WERI-Rb-1 (cell line): ENCODE measurements around the gene BPIFB2.

Experiments
- DNase-seq: peaks from one replicate; pipeline ENCODE4 v3.0.0-alpha.2; 2020
- H3K27ac ChIP-seq: fragments of 250-450 bp; sonication (Bioruptor Pico); 2 replicates; pipeline ENCODE4 v1.5.1; 2020; ENCODE audit warnings: mild to moderate bottlenecking, moderate library complexity
- H3K27me3 ChIP-seq: fragments of 250-450 bp; sonication (Bioruptor Pico); 2 replicates; pipeline ENCODE4 v1.5.1; 2021; ENCODE audit warnings: mild to moderate bottlenecking, low read depth, moderate library complexity; ENCODE audit not compliant: insufficient read depth, severe bottlenecking
- H3K36me3 ChIP-seq: fragments of 250-450 bp; sonication (Bioruptor Pico); 2 replicates; pipeline ENCODE4 v1.5.1; 2020; ENCODE audit warnings: mild to moderate bottlenecking, moderate library complexity
- H3K4me3 ChIP-seq: 2 replicates; pipeline ENCODE4 v1.5.1; 2011; ENCODE audit warnings: low read depth, mild to moderate bottlenecking, control low read depth, low read length
- H3K9me3 ChIP-seq: fragments of 250-450 bp; sonication (Bioruptor Pico); 2 replicates; pipeline ENCODE4 v1.5.1; 2021; ENCODE audit warnings: mild to moderate bottlenecking, moderate library complexity; ENCODE audit not compliant: severe bottlenecking
- TF ChIP-seq, protein P1 (sequence below): IDR thresholded peaks from 2 replicates; pipeline ENCODE4 v1.5.1; 2011; ENCODE audit warnings: low read depth, mild to moderate bottlenecking, control low read depth, inconsistent platforms, low read length

Gene BPIFB2

DNA sequence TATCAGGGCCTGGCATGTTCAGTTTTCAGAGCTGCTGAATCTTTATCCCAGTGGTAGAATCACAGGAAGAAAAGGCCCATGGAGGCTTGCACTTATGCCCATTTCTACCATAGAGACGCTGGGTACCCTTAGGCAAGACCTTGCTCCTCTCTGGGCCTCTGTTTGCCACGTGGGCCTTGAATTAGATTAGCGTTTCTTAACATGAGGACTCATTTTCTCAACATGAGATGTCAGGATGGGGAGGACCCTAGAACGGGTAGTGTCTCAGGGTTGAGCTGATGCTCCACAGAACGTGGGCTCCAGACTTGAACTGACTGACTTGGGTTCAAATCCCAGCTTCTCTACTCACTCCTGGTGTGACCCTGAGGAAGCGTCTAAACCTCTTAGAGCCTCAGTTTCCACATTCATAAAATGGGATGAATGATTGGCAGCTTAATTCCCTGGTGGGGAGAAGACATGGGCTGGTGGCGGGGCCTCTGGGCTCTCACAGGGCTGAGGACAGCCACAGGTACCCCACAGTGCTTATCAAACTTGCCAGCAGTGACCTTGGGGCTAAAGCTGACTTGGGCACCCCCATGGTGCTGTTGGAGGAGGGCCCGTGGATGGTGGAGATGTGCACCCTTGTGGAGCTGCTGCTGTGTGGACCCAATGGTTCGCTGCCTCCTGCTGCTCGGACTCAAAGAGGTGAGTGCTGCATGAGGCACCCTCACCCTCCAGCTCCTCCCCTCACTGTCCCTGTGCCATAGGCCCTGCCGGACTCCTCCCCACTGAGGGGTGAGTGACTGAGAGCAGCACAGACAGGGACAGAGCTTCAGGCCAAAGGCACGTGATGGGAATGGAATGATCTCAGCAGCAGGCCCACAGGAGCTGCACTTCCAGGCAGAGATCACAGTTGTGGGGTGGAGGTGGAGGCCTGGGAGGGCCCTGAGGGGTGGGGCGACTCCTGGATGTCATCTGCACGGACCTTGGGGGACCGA, 31.5 kb upstream of the BPIFB2 start:
- no peak overlapping the region for H3K4me3 ChIP-seq
- peak overlapping the region; percentile 15 for H3K27ac ChIP-seq
- H3K9me3 ChIP-seq, result peaks cover 13% of the 10 kb centered on the region
- no peaks in the 10 kb centered on the region for H3K36me3 ChIP-seq
- DNase-seq, result no peak
- TF ChIP-seq, protein P1, sequence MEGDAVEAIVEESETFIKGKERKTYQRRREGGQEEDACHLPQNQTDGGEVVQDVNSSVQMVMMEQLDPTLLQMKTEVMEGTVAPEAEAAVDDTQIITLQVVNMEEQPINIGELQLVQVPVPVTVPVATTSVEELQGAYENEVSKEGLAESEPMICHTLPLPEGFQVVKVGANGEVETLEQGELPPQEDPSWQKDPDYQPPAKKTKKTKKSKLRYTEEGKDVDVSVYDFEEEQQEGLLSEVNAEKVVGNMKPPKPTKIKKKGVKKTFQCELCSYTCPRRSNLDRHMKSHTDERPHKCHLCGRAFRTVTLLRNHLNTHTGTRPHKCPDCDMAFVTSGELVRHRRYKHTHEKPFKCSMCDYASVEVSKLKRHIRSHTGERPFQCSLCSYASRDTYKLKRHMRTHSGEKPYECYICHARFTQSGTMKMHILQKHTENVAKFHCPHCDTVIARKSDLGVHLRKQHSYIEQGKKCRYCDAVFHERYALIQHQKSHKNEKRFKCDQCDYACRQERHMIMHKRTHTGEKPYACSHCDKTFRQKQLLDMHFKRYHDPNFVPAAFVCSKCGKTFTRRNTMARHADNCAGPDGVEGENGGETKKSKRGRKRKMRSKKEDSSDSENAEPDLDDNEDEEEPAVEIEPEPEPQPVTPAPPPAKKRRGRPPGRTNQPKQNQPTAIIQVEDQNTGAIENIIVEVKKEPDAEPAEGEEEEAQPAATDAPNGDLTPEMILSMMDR, result peak; percentile 31; the same call in 1 of the 2 replicates
- H3K27me3 ChIP-seq, result no peaks in the 10 kb centered on the region

GRCh38 chr20:32976746-32977145, 30.8 kb upstream of the BPIFB2 start:
- TF ChIP-seq, protein P1, result no peak
- no peak for DNase-seq
- Histone ChIP-seq H3K27me3 (no peaks in the 10 kb centered on the region), H3K36me3 (no peaks in the 10 kb centered on the region), H3K9me3 (peaks cover 20% of the 10 kb centered on the region), H3K4me3 (no peak overlapping the region), H3K27ac (peak overlapping the region; percentile 100)

DNA sequence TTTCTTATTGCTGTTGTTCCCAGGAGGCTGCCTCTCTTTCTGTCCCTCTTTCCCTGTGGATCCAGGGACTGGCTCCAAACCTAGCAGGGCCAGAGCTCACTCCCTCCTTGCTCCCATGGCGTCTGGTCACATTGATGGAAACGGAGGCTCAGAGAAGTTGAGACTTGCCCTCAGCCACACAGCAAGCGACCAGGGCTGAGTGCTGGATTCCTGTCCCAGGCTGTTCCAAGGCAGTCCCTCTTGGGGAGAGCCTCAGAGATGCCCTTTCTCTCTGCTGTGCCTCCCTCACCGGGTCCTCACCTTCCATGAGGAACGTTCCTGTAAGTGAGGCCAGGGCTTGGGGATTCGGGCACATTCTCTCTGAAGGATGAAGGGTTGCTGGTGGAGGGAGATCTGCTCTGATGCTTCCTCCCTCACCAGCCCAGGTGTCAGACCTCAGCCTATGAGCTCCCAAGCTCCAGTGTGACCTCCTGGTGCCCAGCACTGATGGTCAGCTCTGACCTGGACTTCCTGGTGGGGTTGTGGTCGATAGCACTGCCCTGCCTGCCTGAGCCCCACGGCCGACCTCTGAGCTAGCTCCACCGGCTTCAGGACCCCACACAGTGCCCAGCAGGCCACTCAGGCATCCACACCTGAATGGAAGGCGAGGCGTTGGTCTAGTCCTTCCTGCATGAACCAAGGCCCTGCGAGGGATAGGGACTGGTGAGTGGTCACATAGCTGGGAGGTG, 30.1 kb upstream of the BPIFB2 start:
- Histone ChIP-seq H3K27ac (peak overlapping the region; percentile 100), H3K9me3 (peaks cover 22% of the 10 kb centered on the region), H3K4me3 (no peak overlapping the region), H3K36me3 (no peaks in the 10 kb centered on the region), H3K27me3 (no peaks in the 10 kb centered on the region)
- TF ChIP-seq, protein P1, result no peak
- no peak for DNase-seq

DNA sequence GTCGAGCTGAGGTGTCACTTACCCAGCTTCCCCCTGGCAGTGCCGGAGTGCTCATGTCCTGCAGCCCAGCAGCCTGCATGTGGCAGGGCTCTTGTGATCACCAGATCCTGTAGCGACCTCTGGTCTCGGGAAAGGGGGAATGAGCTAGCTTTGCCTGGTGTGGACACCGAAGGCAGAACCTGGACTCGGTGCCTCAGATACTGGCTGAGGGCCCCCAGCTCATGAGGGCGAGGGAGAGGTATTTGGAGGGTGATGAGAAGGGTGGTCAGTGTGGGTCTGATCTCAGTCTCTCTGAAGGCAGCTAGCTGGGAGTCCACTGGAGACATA, 29.5 kb upstream of the BPIFB2 start:
- TF ChIP-seq, protein P1, result no peak
- no peak for DNase-seq
- Histone ChIP-seq H3K27me3 (no peaks in the 10 kb centered on the region), H3K27ac (peak overlapping the region; percentile 100), H3K9me3 (peaks cover 22% of the 10 kb centered on the region), H3K36me3 (no peaks in the 10 kb centered on the region), H3K4me3 (no peak overlapping the region)

DNA sequence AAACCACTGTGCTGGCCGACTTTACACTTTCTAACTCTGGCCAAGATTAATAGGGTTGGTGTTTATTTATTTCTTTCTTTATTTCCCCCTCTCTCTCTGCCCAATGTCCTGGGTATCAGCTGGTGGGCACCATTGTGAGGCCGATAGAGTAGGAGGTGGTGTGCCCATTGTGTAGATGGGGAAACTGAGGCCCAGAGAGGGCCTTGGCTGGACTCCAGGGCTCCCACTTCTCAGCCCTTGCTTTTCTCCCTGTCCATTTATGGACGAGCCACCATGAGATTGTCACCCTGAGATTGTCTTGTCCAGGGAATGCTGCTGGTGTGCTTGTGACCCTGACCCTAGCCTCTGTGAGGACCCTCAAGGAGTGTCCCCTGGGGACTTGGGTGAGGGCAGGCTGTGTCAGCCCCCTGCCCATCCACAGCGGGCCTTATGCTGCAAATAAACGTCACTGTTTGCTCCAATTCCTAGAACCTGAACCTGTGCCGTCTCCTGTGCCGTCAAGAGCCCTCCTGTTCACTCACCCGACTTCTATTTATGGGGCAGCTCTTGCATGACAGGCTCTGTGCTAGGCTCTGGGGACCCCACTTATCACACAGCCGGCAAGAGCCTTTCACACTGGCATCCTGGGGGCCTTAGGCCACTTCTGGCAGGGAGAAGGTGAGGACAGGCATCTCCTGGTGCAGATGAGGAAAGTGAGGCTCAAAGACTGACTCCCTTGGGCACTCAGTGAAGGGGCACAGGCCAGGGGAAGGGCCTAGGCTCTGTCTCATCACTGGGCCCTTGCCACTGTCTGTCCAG, 28.1 kb upstream of the BPIFB2 start:
- TF ChIP-seq, protein P1, result no peak
- peaks cover 22% of the 10 kb centered on the region for H3K9me3 ChIP-seq
- H3K36me3 ChIP-seq, result no peaks in the 10 kb centered on the region
- H3K4me3 ChIP-seq, result no peak overlapping the region
- DNase-seq, result no peak
- no peaks in the 10 kb centered on the region for H3K27me3 ChIP-seq
- peak overlapping the region; percentile 100 for H3K27ac ChIP-seq
